A673 (cell line): ENCODE data around the gene PTPN5. TPM values are rescaled to one million over a fixed set of nuclear protein-coding genes. Genes with fewer than 3 reads are reported as not detected.

Experiments
- BruUV-seq: library from RNA; stranded (reverse); fragments of 400-500 nt; replicated peaks from 2 replicates; lab custom pipeline; 2021; lab: Mats Ljungman, UMichigan
- CTCF ChIA-PET: fragments of 300-600 bp; sonication (Branson Sonifier 250); formaldehyde crosslinking; loops from one replicate; lab custom pipeline; 2022; ENCODE audit warnings: antibody characterized with exemption; lab: Charles Lee
- POLR2A ChIA-PET: fragments of 300-600 bp; sonication (Branson Sonifier 250); formaldehyde crosslinking; loops from one replicate; lab custom pipeline; 2022; ENCODE audit warnings: antibody characterized with exemption; ENCODE audit not compliant: low non-redundant PET; lab: Charles Lee
- DNase-seq: peaks from one replicate; pipeline ENCODE4 v3.0.0-alpha.2; 2015; ENCODE audit warnings: low spot score
- H3K27ac ChIP-seq: fragments of 200-600 bp; sonication (generic); 2 replicates; pipeline ENCODE4 v1.5.1; 2016; ENCODE audit warnings: mixed run types, low read depth, mild to moderate bottlenecking, mixed read lengths, antibody characterized with exemption, low read length; ENCODE audit not compliant: poor library complexity, severe bottlenecking
- H3K27me3 ChIP-seq: fragments of 200-600 bp; sonication (generic); replicated peaks from 2 replicates; pipeline ENCODE4 v1.6.1; 2017; ENCODE audit warnings: mixed run types, low read depth, mild to moderate bottlenecking, mixed read lengths, antibody characterized with exemption, low read length; ENCODE audit not compliant: insufficient read depth, poor library complexity
- H3K36me3 ChIP-seq: fragments of 200-600 bp; sonication (generic); 2 replicates; pipeline ENCODE4 v1.6.1; 2016; ENCODE audit warnings: mixed run types, mild to moderate bottlenecking, mixed read lengths, antibody characterized with exemption, low read length; ENCODE audit not compliant: insufficient read depth, poor library complexity, severe bottlenecking
- H3K4me1 ChIP-seq: fragments of 200-600 bp; sonication (generic); 2 replicates; pipeline ENCODE4 v1.6.1; 2017; ENCODE audit warnings: mixed run types, mild to moderate bottlenecking, mixed read lengths, antibody characterized with exemption, low read length; ENCODE audit not compliant: insufficient read depth, poor library complexity, severe bottlenecking
- H3K4me3 ChIP-seq: fragments of 200-600 bp; sonication (generic); 2 replicates; pipeline ENCODE4 v1.5.1; 2016; ENCODE audit warnings: low read depth, mixed run types, mild to moderate bottlenecking, mixed read lengths, low read length; ENCODE audit not compliant: poor library complexity, severe bottlenecking
- H3K9me3 ChIP-seq: fragments of 200-600 bp; sonication (generic); 2 replicates; pipeline ENCODE4 v1.6.1; 2016; ENCODE audit warnings: mixed run types, low read depth, mild to moderate bottlenecking, mixed read lengths, antibody characterized with exemption, low read length; ENCODE audit not compliant: poor library complexity, severe bottlenecking
- EZH2 ChIP-seq: fragments of 200-600 bp; sonication (generic); IDR thresholded peaks from 2 replicates; pipeline ENCODE4 v1.6.1; 2017; ENCODE audit warnings: borderline replicate concordance, low read depth, mild to moderate bottlenecking, mixed read lengths, antibody characterized with exemption, low read length; ENCODE audit not compliant: poor library complexity, severe bottlenecking
- intact Hi-C: fragments of 100-400 bp; cut with micrococcal nuclease; formaldehyde crosslinking; loops from one replicate; pipeline ENCODE4 v1.10.0; 2022; ENCODE audit not compliant: unreplicated experiment
- total RNA-seq: library from RNA; stranded (reverse); gene quantifications from 2 replicates; pipeline ENCODE4 v1.2.3, GENCODE V29; 2021
- TF ChIP-seq, protein P1 (sequence below): fragments of 300-800, 200-600 bp; sonication (generic); conservative IDR thresholded peaks from 2 replicates; pipeline ENCODE4 v1.5.1; 2017; ENCODE audit warnings: low read depth, mild to moderate bottlenecking, antibody characterized with exemption, low read length, moderate library complexity, mixed read lengths

PTPN5 gene
- total RNA-seq, 1 experiment from 2014 or later, result 0.21 TPM

DNA sequence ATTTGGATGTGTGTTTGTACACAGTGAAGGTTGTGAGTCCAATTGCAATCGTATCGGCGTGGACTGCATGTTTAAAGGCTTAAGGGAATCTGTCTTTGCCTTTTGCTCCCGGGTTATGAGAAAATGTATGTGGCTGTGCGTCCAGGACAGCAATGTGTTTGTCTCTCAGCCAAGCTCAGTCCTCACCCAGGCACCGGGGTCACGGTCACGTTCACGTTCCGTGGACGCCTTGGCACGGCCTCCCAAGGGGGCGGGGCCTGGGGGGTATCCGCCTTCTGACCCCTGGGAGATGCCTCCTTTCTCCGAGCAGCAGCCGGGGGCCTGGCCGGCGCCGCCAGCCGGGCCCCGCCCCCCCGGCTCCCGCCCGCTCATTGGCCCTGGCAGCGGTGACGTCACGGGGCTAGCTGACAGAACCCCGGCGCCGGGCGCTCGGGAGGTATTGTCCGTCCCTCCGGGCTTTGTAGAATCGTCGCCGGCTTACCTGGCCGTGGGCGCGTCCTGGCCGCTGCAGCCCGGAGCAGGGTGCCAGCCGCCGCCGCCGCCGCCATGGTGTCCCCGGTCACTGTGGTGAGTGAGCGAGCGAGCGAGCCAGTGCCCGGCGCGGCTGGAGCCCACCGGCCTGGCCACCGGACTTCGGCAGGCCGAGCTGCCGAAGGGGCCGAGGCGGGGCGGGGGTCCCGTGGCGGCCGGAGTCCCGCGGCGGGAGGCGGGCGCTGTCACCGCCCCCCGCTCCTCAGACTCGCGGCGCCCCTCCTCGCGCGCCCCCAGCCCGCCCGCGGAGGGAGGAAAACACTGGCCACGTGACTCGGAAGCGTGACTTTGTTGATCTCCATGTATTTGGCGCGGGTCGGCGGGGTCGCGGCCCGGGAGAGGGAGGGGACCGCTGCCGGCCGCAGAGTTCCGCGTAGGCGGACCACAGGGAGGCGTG is 93.0 kb downstream of the PTPN5 start, which contains the start of gene TMEM86A:
Gene TMEM86A (plus strand): TSS at position 439 of the 928 bp plus-strand sequence. CDS start 108 bp downstream, at position 547.
- Histone ChIP-seq H3K27me3 (no peaks in the 10 kb centered on the region), H3K27ac (no peak within 1 kb of the TSS), H3K36me3 (no peaks in the 10 kb centered on the region), H3K4me1 (no peaks in the 10 kb centered on the region), H3K9me3 (no peaks in the 10 kb centered on the region), H3K4me3 (peak within 1 kb of the TSS; percentile 59)
- DNase-seq, result peak; percentile 81
- TF ChIP-seq, protein P1, sequence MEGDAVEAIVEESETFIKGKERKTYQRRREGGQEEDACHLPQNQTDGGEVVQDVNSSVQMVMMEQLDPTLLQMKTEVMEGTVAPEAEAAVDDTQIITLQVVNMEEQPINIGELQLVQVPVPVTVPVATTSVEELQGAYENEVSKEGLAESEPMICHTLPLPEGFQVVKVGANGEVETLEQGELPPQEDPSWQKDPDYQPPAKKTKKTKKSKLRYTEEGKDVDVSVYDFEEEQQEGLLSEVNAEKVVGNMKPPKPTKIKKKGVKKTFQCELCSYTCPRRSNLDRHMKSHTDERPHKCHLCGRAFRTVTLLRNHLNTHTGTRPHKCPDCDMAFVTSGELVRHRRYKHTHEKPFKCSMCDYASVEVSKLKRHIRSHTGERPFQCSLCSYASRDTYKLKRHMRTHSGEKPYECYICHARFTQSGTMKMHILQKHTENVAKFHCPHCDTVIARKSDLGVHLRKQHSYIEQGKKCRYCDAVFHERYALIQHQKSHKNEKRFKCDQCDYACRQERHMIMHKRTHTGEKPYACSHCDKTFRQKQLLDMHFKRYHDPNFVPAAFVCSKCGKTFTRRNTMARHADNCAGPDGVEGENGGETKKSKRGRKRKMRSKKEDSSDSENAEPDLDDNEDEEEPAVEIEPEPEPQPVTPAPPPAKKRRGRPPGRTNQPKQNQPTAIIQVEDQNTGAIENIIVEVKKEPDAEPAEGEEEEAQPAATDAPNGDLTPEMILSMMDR, result no peak
- TF ChIP-seq EZH2, result no peak
- ChIA-PET POLR2A (interaction anchor here (0.6 kb wide), 1 partner anchor 18 kb away, joined by 9 read pairs; no protein-coding TSS in a partner anchor), CTCF (no interaction called here)
- BruUV-seq, result no TSS peak
- intact Hi-C loops, result no loop called here

DNA sequence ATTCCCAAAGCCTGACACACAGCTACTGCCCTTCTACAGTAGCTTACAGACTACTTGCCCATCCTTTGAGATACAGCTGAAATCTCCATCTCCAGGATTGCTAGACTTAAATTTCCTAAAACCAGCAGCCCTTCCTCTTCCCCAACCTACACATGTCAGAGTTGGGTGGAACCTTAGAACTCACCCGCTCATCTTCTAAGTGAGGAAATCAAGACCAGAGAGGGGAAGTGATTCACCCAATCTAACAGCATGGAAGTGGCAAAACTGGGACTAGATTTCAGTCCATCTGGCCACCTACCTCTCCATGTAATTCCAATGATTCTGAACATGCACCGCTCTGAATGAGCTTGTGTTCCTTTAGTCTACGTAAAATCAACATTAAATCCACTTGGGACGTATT is 94.0 kb downstream of the PTPN5 start:
- H3K4me1 ChIP-seq, result no peaks in the 10 kb centered on the region
- no TSS peak for BruUV-seq
- H3K27ac ChIP-seq, result no peak overlapping the region
- no peak for DNase-seq
- H3K4me3 ChIP-seq, result no peak overlapping the region
- H3K36me3 ChIP-seq, result no peaks in the 10 kb centered on the region
- intact Hi-C loops, result no loop called here
- POLR2A ChIA-PET, result no interaction called here
- H3K27me3 ChIP-seq, result no peaks in the 10 kb centered on the region
- CTCF ChIA-PET, result no interaction called here
- H3K9me3 ChIP-seq, result no peaks in the 10 kb centered on the region
- TF ChIP-seq, protein P1, result no peak
- TF ChIP-seq EZH2, result no peak

DNA sequence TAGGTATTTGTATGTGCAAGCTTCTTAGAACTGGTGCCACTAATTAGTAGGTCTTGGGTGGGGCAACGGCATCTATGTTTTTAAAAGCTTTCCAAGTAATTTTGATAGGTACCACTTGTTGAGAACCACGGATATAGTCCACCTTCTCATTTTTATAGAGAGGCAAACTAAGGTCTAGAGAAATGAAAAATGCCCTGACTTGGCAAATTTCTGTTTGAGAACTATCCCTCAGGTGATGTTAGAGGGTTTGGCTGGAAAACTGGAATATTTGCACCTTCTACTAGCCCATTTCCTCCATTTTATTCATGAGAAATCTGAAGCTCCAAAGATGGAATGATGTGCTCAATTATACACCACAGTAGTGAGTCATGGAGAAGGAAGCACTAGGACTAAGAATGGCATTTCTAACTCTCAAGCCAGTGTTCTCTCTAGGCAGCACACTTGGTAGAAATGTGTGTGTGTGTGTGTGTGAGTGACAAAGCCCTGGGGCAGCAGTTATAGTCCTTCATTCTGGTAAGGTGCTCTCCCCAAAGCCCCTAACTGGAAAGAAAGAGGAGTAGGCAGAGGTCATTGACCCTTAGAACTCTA is 94.9 kb downstream of the PTPN5 start:
- no peaks in the 10 kb centered on the region for H3K4me1 ChIP-seq
- H3K9me3 ChIP-seq, result no peaks in the 10 kb centered on the region
- TF ChIP-seq, protein P1, result no peak
- TF ChIP-seq EZH2, result no peak
- CTCF ChIA-PET, result interaction anchor here (0.8 kb wide), 1 partner anchor 31 kb away, joined by 3 read pairs; no protein-coding TSS in a partner anchor
- POLR2A ChIA-PET, result no interaction called here
- intact Hi-C loops, result no loop called here
- no peak overlapping the region for H3K27ac ChIP-seq
- no TSS peak for BruUV-seq
- H3K4me3 ChIP-seq, result no peak overlapping the region
- H3K36me3 ChIP-seq, result no peaks in the 10 kb centered on the region
- no peaks in the 10 kb centered on the region for H3K27me3 ChIP-seq
- no peak for DNase-seq
